Cardiac fibroblast (primary cell): Measurements from ENCODE around the gene MS4A8.

Experiments
- DNase-seq, 2 donors: peaks; one replicate each; pipeline versions ENCODE4 v3.0.0 to v3.0.0-alpha.2; 2010; ENCODE audit warnings: low read depth in 2 of 2
- H3K4me3 ChIP-seq, 2 donors: replicated peaks in 1 of 2; 1 replicate in 1 of 2; 2 replicates in 1 of 2; pipeline ENCODE4 v1.5.1; 2011; ENCODE audit warnings: low read depth in 2 of 2, low read length in 2 of 2, mild to moderate bottlenecking in 2 of 2, moderate library complexity in 1 of 2
- CTCF ChIP-seq: IDR thresholded peaks from one replicate; pipeline ENCODE4 v1.5.1; 2011; ENCODE audit warnings: low read depth, mild to moderate bottlenecking, low read length, inconsistent platforms

Gene MS4A8

DNA sequence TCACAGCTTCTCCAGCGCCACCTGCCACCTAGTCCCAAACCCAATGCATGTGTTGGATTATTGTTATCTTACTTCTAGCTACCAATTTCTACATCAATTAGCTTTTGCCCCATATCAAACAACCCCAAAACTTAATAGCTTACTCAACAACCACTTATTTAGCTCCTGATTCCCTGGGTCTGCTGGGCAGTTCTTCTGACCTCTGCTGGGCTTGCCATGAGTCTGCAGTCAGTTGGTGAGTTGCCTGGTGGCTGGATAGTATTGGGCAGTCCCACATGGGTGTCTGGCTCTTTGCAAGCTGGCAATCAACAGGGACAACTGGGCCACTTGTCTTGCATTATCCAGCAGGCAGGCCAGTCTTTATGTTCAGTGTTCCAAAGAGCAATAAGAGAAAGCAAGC is 43.6 kb downstream of the MS4A8 start:
- no peak overlapping the region for H3K4me3 ChIP-seq
- no peak for TF ChIP-seq CTCF
- DNase-seq = no peak

DNA sequence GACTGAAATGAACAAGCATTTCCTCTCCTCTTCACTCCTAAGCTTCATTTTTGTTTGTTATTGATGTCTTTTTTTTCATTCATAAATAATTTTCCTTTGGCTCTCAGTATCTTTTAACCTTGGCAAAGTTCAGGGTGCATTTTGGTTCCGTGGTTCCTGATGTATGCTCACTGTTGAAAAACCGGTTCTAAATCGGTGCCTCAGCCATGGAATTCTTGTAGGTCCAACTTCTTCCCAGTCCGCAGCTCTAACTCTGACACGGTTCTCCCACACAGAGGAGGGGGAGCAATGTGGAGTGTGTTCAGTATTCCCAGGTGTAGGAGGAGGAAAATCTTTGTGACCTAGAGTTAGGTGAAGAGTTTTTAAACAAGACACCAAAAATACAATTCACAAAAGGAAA is 44.7 kb downstream of the MS4A8 start:
- H3K4me3 ChIP-seq = no peak overlapping the region
- DNase-seq = no peak
- TF ChIP-seq CTCF = no peak

GRCh38 chr11:60747359-60747873 is 48.0 kb downstream of the MS4A8 start:
- no peak overlapping the region for H3K4me3 ChIP-seq
- no peak for DNase-seq
- TF ChIP-seq CTCF = no peak

DNA sequence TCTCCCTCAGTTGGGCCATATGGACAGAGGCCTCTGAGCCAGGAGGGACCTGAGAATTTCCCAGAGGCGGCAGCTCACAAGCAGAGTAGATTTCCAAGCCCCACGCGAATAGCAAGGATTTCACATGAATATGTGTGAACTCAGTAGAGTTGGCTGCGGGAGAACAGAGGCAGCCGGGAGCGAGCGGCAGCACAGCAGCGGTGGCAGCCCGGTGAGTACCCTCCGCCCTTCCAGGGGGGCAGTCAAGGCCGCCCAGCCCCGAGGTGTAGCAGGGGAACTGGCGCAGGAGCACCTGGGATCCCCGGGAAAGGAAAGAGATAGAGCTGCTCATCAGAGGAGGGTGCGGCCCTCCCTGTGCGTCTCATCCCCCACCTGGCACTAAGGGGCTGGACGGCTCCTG is 48.8 kb downstream of the MS4A8 start:
- H3K4me3 ChIP-seq = no peak overlapping the region
- DNase-seq = no peak
- no peak for TF ChIP-seq CTCF

- no peak for DNase-seq
- H3K4me3 ChIP-seq = no peak overlapping the region
- TF ChIP-seq CTCF = no peak
These were observed 49.4 kb downstream of the MS4A8 start for GRCh38 chr11:60748821-60749220.

- TF ChIP-seq CTCF = no peak
- no peak for DNase-seq
- no peak overlapping the region for H3K4me3 ChIP-seq
These were observed 51.5 kb downstream of the MS4A8 start for GRCh38 chr11:60750911-60751310.

DNA sequence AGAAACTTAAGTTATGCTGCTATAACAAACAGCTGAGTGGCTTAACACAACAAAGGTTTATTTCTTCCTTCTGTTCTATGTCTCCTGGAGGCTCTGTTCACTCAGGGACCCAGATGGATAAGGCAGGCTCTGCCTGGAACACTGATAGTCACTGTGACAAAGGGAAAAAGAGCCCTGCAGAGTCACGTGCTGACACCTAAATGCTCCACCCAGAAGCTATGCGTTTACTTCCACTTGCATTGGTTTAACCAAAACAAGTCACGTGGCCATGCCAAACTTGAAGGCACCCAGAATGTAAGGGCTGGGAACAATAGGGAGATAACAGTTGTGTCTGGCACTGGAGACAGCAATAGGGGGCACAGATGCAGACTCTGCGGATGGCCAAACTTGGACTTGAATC is 53.9 kb downstream of the MS4A8 start:
- DNase-seq = no peak
- TF ChIP-seq CTCF = no peak
- no peak overlapping the region for H3K4me3 ChIP-seq
